Fibroblast of lung (primary cell): Measurements from ENCODE around the gene MKRN1. TPM values are rescaled to one million over a fixed set of nuclear protein-coding genes. Genes with fewer than 3 reads are reported as not detected.

Experiments
- DNase-seq, 2 donors: peaks; one replicate each; pipeline versions ENCODE4 v3.0.0 to v3.0.0-alpha.2; 2010; ENCODE audit warnings: low read depth in 2 of 2
- H2AFZ ChIP-seq: 2 replicates; pipeline ENCODE4 v1.5.1; 2012; ENCODE audit warnings: low read length, control low read depth, inconsistent platforms
- H3K27ac ChIP-seq: 2 replicates; pipeline ENCODE4 v1.5.1; 2011; ENCODE audit warnings: low read length, control low read depth; ENCODE audit not compliant: insufficient read depth
- H3K27me3 ChIP-seq: 2 replicates; pipeline ENCODE4 v1.5.1; 2011; ENCODE audit warnings: mild to moderate bottlenecking, low read length; ENCODE audit not compliant: control insufficient read depth, insufficient read depth
- H3K36me3 ChIP-seq: 2 replicates; pipeline ENCODE4 v1.5.1; 2011; ENCODE audit warnings: low read length; ENCODE audit not compliant: control insufficient read depth, insufficient read depth
- H3K4me1 ChIP-seq: 2 replicates; pipeline ENCODE4 v1.5.1; 2011; ENCODE audit warnings: low read length; ENCODE audit not compliant: control insufficient read depth, insufficient read depth; ENCODE audit errors: extremely low read depth
- H3K4me2 ChIP-seq: 2 replicates; pipeline ENCODE4 v1.5.1; 2011; ENCODE audit warnings: low read length, control low read depth; ENCODE audit not compliant: insufficient read depth; ENCODE audit errors: extremely low read depth
- H3K4me3 ChIP-seq, 4 experiments: fragments of 200-600 bp in 1 of 4; sonication (generic) in 1 of 4; replicated peaks in 1 of 4; 2 replicates each; pipeline ENCODE4 v1.5.1; 2011 to 2016; ENCODE audit warnings: low read length in 4 of 4, low read depth in 3 of 4, mild to moderate bottlenecking in 3 of 4, control low read depth in 2 of 4, inconsistent platforms in 1 of 4, mixed read lengths in 1 of 4; ENCODE audit not compliant: insufficient read depth in 1 of 4; ENCODE audit errors: control extremely low read depth in 1 of 4
- H3K79me2 ChIP-seq: 2 replicates; pipeline ENCODE4 v1.5.1; 2012; ENCODE audit warnings: mild to moderate bottlenecking, low read length, inconsistent platforms; ENCODE audit not compliant: control insufficient read depth, insufficient read depth
- H3K9ac ChIP-seq: 2 replicates; pipeline ENCODE4 v1.5.1; 2011; ENCODE audit warnings: mild to moderate bottlenecking, low read length, control low read depth; ENCODE audit not compliant: insufficient read depth
- H3K9me3 ChIP-seq: 2 replicates; pipeline ENCODE4 v1.5.1; 2012; ENCODE audit warnings: low read depth, low read length; ENCODE audit not compliant: control insufficient read depth, insufficient read depth
- H4K20me1 ChIP-seq: 2 replicates; pipeline ENCODE4 v1.5.1; 2011; ENCODE audit warnings: low read length; ENCODE audit not compliant: control insufficient read depth, insufficient read depth; ENCODE audit errors: extremely low read depth
- EZH2 ChIP-seq: IDR thresholded peaks from 2 replicates; pipeline ENCODE4 v1.5.1; 2012; ENCODE audit warnings: low read length, control low read depth, mild to moderate bottlenecking; ENCODE audit errors: missing control alignments
- polyA plus RNA-seq, 2 donors: library from polyadenylated mRNA; depleted of rRNA in 1 of 2; stranded (reverse) in 1 of 2; unstranded in 1 of 2; fragments of >200 nt; gene quantifications; 2 replicates each; pipeline ENCODE4 v1.2.1, GENCODE V29; 2011 to 2012; ENCODE audit warnings: missing spikeins in 1 of 2
- total RNA-seq: library from RNA; depleted of rRNA; stranded (reverse); fragments of >200 nt; gene quantifications from 2 replicates; pipeline ENCODE4 v1.2.1, GENCODE V29; 2014
- TF ChIP-seq, protein P1 (sequence below), 2 donors: IDR thresholded peaks in 1 of 2; conservative IDR thresholded peaks in 1 of 2; 1 replicate in 1 of 2; 2 replicates in 1 of 2; pipeline ENCODE4 v1.5.1; 2011 to 2012; ENCODE audit warnings: low read length in 2 of 2, control low read depth in 1 of 2, inconsistent platforms in 1 of 2, low read depth in 1 of 2, mild to moderate bottlenecking in 1 of 2

The MKRN1 gene
- total and polyA plus RNA-seq, 2 donors (not counting 1 experiment from before 2014, with no cell fraction given) = 63.5 to 81.9 TPM

GRCh38 chr7:140489026-140489359, 9.7 kb upstream of the MKRN1 start:
- TF ChIP-seq, protein P1, sequence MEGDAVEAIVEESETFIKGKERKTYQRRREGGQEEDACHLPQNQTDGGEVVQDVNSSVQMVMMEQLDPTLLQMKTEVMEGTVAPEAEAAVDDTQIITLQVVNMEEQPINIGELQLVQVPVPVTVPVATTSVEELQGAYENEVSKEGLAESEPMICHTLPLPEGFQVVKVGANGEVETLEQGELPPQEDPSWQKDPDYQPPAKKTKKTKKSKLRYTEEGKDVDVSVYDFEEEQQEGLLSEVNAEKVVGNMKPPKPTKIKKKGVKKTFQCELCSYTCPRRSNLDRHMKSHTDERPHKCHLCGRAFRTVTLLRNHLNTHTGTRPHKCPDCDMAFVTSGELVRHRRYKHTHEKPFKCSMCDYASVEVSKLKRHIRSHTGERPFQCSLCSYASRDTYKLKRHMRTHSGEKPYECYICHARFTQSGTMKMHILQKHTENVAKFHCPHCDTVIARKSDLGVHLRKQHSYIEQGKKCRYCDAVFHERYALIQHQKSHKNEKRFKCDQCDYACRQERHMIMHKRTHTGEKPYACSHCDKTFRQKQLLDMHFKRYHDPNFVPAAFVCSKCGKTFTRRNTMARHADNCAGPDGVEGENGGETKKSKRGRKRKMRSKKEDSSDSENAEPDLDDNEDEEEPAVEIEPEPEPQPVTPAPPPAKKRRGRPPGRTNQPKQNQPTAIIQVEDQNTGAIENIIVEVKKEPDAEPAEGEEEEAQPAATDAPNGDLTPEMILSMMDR (conservative IDR thresholded peaks at IDR 0.05 in 1 of 2, IDR thresholded peaks at IDR 0.05 in 1 of 2; ENCODE audit: low read depth in 1 of 2, low read length in 2 of 2) = no peak
- Histone ChIP-seq H3K79me2 (no peaks in the 10 kb centered on the region), H3K4me3 (no peak overlapping the region), H3K27me3 (peaks cover 6% of the 10 kb centered on the region), H4K20me1 (no peaks in the 10 kb centered on the region), H3K36me3 (no peaks in the 10 kb centered on the region), H3K4me2 (no peak overlapping the region), H3K27ac (no peak overlapping the region), H3K9me3 (no peaks in the 10 kb centered on the region), H3K9ac (no peak overlapping the region), H3K4me1 (no peaks in the 10 kb centered on the region), H2AFZ (no peak overlapping the region)
- no peak for DNase-seq

- H3K4me2 ChIP-seq = no peak overlapping the region
- H3K4me3 ChIP-seq = no peak overlapping the region
- H2AFZ ChIP-seq = no peak overlapping the region
- H3K79me2 ChIP-seq = no peaks in the 10 kb centered on the region
- peaks cover 6% of the 10 kb centered on the region for H3K27me3 ChIP-seq
- H3K36me3 ChIP-seq = no peaks in the 10 kb centered on the region
- TF ChIP-seq, protein P1 (conservative IDR thresholded peaks at IDR 0.05 in 1 of 2, IDR thresholded peaks at IDR 0.05 in 1 of 2; ENCODE audit: low read depth in 1 of 2, low read length in 2 of 2) = no peak
- no peak for TF ChIP-seq EZH2
- H3K27ac ChIP-seq = no peak overlapping the region
- no peak overlapping the region for H3K9ac ChIP-seq
- no peaks in the 10 kb centered on the region for H4K20me1 ChIP-seq
- no peaks in the 10 kb centered on the region for H3K4me1 ChIP-seq
- no peaks in the 10 kb centered on the region for H3K9me3 ChIP-seq
- DNase-seq = no peak
Measured at GRCh38 chr7:140485500-140486265, 6.4 kb upstream of the MKRN1 start.

DNA sequence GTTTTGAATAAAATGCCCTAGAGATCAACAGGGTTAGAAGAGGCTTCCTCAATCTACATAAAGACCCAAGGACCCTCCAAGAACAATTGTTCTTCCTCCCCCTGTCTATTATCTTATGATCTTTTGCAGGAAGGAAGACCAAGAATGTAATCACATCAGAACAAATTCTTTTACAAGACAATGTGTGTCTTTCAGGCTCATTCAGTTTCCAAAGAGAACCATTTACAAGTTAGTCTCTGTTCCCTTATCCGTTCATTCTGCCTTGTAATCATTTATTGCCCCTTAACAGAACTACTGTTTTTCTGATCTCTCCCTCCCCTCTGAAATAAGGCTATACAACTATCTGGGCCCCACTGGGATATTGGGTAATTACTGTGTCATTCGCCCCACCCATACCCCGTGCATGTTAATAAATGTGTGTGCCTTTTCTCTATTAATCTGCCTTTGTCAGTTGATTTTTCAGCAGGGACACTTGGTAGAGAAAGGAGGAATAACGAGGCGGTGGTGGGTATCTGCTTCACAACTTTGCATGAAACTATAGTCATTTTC, 5.7 kb upstream of the MKRN1 start:
- Histone ChIP-seq H3K9ac (no peak overlapping the region), H3K4me1 (no peaks in the 10 kb centered on the region), H3K4me3 (no peak overlapping the region), H4K20me1 (no peaks in the 10 kb centered on the region), H3K36me3 (no peaks in the 10 kb centered on the region), H3K79me2 (no peaks in the 10 kb centered on the region), H3K27me3 (peaks cover 6% of the 10 kb centered on the region), H2AFZ (no peak overlapping the region), H3K4me2 (no peak overlapping the region), H3K9me3 (no peaks in the 10 kb centered on the region), H3K27ac (no peak overlapping the region)
- TF ChIP-seq, protein P1 (conservative IDR thresholded peaks at IDR 0.05 in 1 of 2, IDR thresholded peaks at IDR 0.05 in 1 of 2; ENCODE audit: low read depth in 1 of 2, low read length in 2 of 2) = no peak
- TF ChIP-seq EZH2 = no peak
- no peak for DNase-seq
